ENCODE results near the gene MAD1L1.

Gene MAD1L1

GRCh38 chr7:2241580-2242540, 9.1 kb upstream of the MAD1L1 start, which contains the start of the genes MRM2 and NUDT1:
TSS of gene MRM2 (minus strand) at chr7:2242205. CDS start at chr7:2242169, 36 bp downstream.
TSS of gene NUDT1 (plus strand) at chr7:2242226. CDS start at chr7:2244575, 2,349 bp downstream.
- peak; percentile 80 for DNase-seq

GRCh38 chr7:2239242-2239641, 6.5 kb upstream of the MAD1L1 start:
- no peak for DNase-seq

GRCh38 chr7:2237109-2237602, 4.4 kb upstream of the MAD1L1 start:
- no peak for DNase-seq

GRCh38 chr7:2233926-2234325, 1.2 kb upstream of the MAD1L1 start:
- peak; percentile 32 for DNase-seq

GRCh38 chr7:2231992-2232765, 566 bp downstream of the MAD1L1 start:
- peak; percentile 29 for DNase-seq

- no peak for DNase-seq
Observed at GRCh38 chr7:2230882-2231281, 1.9 kb downstream of the MAD1L1 start.

GRCh38 chr7:2230226-2230625, 2.5 kb downstream of the MAD1L1 start:
- DNase-seq = no peak

GRCh38 chr7:2229467-2229866, 3.3 kb downstream of the MAD1L1 start:
- DNase-seq = no peak

- no peak for DNase-seq
Observed at GRCh38 chr7:2228921-2229320, 3.8 kb downstream of the MAD1L1 start.

GRCh38 chr7:2227699-2228098, 5.0 kb downstream of the MAD1L1 start:
- no peak for DNase-seq

- DNase-seq = no peak
Observed at GRCh38 chr7:2225830-2226229, 6.9 kb downstream of the MAD1L1 start.

- DNase-seq = no peak
Observed at GRCh38 chr7:2225336-2225735, 7.4 kb downstream of the MAD1L1 start.

GRCh38 chr7:2224934-2225333, 7.8 kb downstream of the MAD1L1 start:
- no peak for DNase-seq

GRCh38 chr7:2224491-2224928, 8.2 kb downstream of the MAD1L1 start:
- no peak for DNase-seq

- DNase-seq = no peak
Observed at GRCh38 chr7:2223321-2223720, 9.4 kb downstream of the MAD1L1 start.

- DNase-seq = no peak
Observed at GRCh38 chr7:2222516-2222915, 10.2 kb downstream of the MAD1L1 start.

- DNase-seq = no peak
Observed at GRCh38 chr7:2220954-2221353, 11.8 kb downstream of the MAD1L1 start.

GRCh38 chr7:2220506-2220905, 12.2 kb downstream of the MAD1L1 start:
- DNase-seq = no peak

- DNase-seq = no peak
Observed at GRCh38 chr7:2220030-2220429, 12.7 kb downstream of the MAD1L1 start.

GRCh38 chr7:2219606-2220005, 13.1 kb downstream of the MAD1L1 start:
- no peak for DNase-seq

- no peak for DNase-seq
Observed at GRCh38 chr7:2219136-2219535, 13.6 kb downstream of the MAD1L1 start.

- no peak for DNase-seq
Observed at GRCh38 chr7:2218444-2218785, 14.3 kb downstream of the MAD1L1 start.

- DNase-seq = no peak
Observed at GRCh38 chr7:2217716-2218443, 14.9 kb downstream of the MAD1L1 start.

Data from EL (cell line).